ENCODE data around the gene CALN1.
"Not testable (repeated sequence)": the region's sequence is repeated elsewhere in the genome, so short reads cannot be mapped to it uniquely, and the experiment has no call there.

CALN1 gene

GRCh38 chr7:71961283-71961682, 450.9 kb downstream of the CALN1 start:
- DNase-seq, result no peak

- no peak for DNase-seq
Observed at GRCh38 chr7:71942115-71942514, 470.0 kb downstream of the CALN1 start.

- peak; percentile 94 for DNase-seq
Observed at GRCh38 chr7:71937840-71938371, 474.2 kb downstream of the CALN1 start.

- DNase-seq, result no peak
Observed at GRCh38 chr7:71935674-71936073, 476.5 kb downstream of the CALN1 start.

GRCh38 chr7:71933426-71933825, 478.7 kb downstream of the CALN1 start:
- DNase-seq, result no peak

- peak; percentile 13 for DNase-seq
Observed at GRCh38 chr7:71925663-71926062, 486.5 kb downstream of the CALN1 start.

- not testable (repeated sequence) for DNase-seq
Observed at GRCh38 chr7:71914204-71914603, 497.9 kb downstream of the CALN1 start.

- DNase-seq, result no peak
Observed at GRCh38 chr7:71912476-71912875, 499.7 kb downstream of the CALN1 start.

GRCh38 chr7:71911051-71911450, 501.1 kb downstream of the CALN1 start:
- DNase-seq, result no peak

GRCh38 chr7:71905821-71906220, 506.3 kb downstream of the CALN1 start:
- no peak for DNase-seq

GRCh38 chr7:71904484-71904883, 507.7 kb downstream of the CALN1 start:
- DNase-seq, result no peak

- no peak for DNase-seq
Observed at GRCh38 chr7:71900556-71900955, 511.6 kb downstream of the CALN1 start.

- DNase-seq, result no peak
Observed at GRCh38 chr7:71896535-71896934, 515.6 kb downstream of the CALN1 start.

GRCh38 chr7:71886046-71886445, 526.1 kb downstream of the CALN1 start:
- DNase-seq, result peak; percentile 22

- no peak for DNase-seq
Observed at GRCh38 chr7:71885487-71885886, 526.7 kb downstream of the CALN1 start.

- no peak for DNase-seq
Observed at GRCh38 chr7:71883415-71883814, 528.7 kb downstream of the CALN1 start.

- DNase-seq, result no peak
Observed at GRCh38 chr7:71871446-71871845, 540.7 kb downstream of the CALN1 start.

- no peak for DNase-seq
Observed at GRCh38 chr7:71870812-71871211, 541.3 kb downstream of the CALN1 start.

- DNase-seq, result peak; percentile 92
Observed at GRCh38 chr7:71868797-71869196, 543.3 kb downstream of the CALN1 start.

GRCh38 chr7:71867626-71868025, 544.5 kb downstream of the CALN1 start:
- no peak for DNase-seq

- no peak for DNase-seq
Observed at GRCh38 chr7:71865172-71865571, 547.0 kb downstream of the CALN1 start.

- DNase-seq, result no peak
Observed at GRCh38 chr7:71864130-71864529, 548.0 kb downstream of the CALN1 start.

- DNase-seq, result peak; percentile 15
Observed at GRCh38 chr7:71860572-71860971, 551.6 kb downstream of the CALN1 start.

- DNase-seq, result no peak
Observed at GRCh38 chr7:71857338-71857737, 554.8 kb downstream of the CALN1 start.
